Colonic mucosa (tissue), 4 donors: ENCODE data around the gene CST11. TPM values are rescaled to one million over a fixed set of nuclear protein-coding genes. Genes with fewer than 3 reads are reported as not detected.

ENCODE experiments used
- DNase-seq: peaks from one replicate; pipeline ENCODE4 v3.0.0-alpha.2; 2020
- H3K27ac ChIP-seq: fragments of 200-600 bp; one replicate; pipeline ENCODE4 v1.8.0; 2021
- H3K27me3 ChIP-seq: fragments of 200-600 bp; one replicate; pipeline ENCODE4 v1.8.0; 2021
- H3K36me3 ChIP-seq: fragments of 200-600 bp; one replicate; pipeline ENCODE4 v1.8.0; 2021
- H3K4me1 ChIP-seq: fragments of 200-600 bp; one replicate; pipeline ENCODE4 v1.8.0; 2021; ENCODE audit warnings: mild to moderate bottlenecking
- H3K4me3 ChIP-seq: fragments of 200-600 bp; one replicate; pipeline ENCODE4 v1.8.0; 2021
- H3K9ac ChIP-seq, 2 donors: one replicate each; pipeline ENCODE4 v1.7.0; 2013; ENCODE audit warnings: control low read depth in 2 of 2, low read depth in 2 of 2, low read length in 2 of 2
- H3K9me3 ChIP-seq: fragments of 200-600 bp; one replicate; pipeline ENCODE4 v1.8.0; 2021
- CTCF ChIP-seq: fragments of 200-600 bp; IDR thresholded peaks from one replicate; pipeline ENCODE4 v1.8.0; 2022; ENCODE audit warnings: antibody characterized with exemption, mild to moderate bottlenecking
- intact Hi-C: fragments of 100-400 bp; cut with DNase I; formaldehyde crosslinking; loops from one replicate; pipeline ENCODE4 v1.14.1; 2022
- total RNA-seq, 2 donors: library from RNA; stranded (reverse); fragmentation: NEBNext Ultra II Directional in 1 of 2; extraction: Animal tissue kit (Norgen Biotek cat#: 25700) in 1 of 2; gene quantifications; one replicate each; pipeline ENCODE4 v1.2.1, GENCODE V29; 2021
- donor health status: healthy.
- donor health status: DM: no; HTN: no; CAD: no.
- donor health status: DM: no; HTN: no; CAD: no.

CST11 gene
- total RNA-seq, 2 donors from 2014 or later, result not detected

DNA sequence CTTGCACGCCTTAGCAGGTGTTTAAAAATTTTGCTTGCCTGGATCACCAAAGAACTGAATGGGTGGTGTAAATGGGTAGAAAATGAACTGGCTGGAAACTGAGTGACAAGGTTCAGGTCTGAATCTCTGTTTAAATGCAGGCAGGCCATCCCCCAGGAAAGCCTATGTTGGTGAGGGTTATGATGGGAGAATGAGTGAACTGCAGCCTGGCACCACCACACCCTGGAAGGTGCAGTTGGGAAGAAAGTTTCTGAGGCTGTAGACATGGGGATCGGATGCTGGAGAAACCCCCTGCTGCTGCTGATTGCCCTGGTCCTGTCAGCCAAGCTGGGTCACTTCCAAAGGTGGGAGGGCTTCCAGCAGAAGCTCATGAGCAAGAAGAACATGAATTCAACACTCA, 12.7 kb downstream of the CST11 start:
- Histone ChIP-seq H3K4me1 (no peaks in the 10 kb centered on the region), H3K27ac (no peak overlapping the region), H3K9me3 (no peaks in the 10 kb centered on the region), H3K4me3 (no peak overlapping the region), H3K9ac (no peak overlapping the region), H3K27me3 (no peaks in the 10 kb centered on the region), H3K36me3 (no peaks in the 10 kb centered on the region)
- intact Hi-C loops, result loop anchor here (5.0 kb wide), 1 partner anchor 167 kb away; the partner anchor contains the start of gene CST9
- no peak for TF ChIP-seq CTCF
- no peak for DNase-seq

- TF ChIP-seq CTCF, result no peak
- Histone ChIP-seq H3K4me3 (no peak overlapping the region), H3K27ac (no peak overlapping the region), H3K9me3 (no peaks in the 10 kb centered on the region), H3K9ac (no peak overlapping the region), H3K27me3 (no peaks in the 10 kb centered on the region), H3K36me3 (no peaks in the 10 kb centered on the region), H3K4me1 (no peaks in the 10 kb centered on the region)
- DNase-seq, result no peak
- intact Hi-C loops, result no loop called here
These were observed 14.0 kb downstream of the CST11 start for GRCh38 chr20:23438661-23439060.

DNA sequence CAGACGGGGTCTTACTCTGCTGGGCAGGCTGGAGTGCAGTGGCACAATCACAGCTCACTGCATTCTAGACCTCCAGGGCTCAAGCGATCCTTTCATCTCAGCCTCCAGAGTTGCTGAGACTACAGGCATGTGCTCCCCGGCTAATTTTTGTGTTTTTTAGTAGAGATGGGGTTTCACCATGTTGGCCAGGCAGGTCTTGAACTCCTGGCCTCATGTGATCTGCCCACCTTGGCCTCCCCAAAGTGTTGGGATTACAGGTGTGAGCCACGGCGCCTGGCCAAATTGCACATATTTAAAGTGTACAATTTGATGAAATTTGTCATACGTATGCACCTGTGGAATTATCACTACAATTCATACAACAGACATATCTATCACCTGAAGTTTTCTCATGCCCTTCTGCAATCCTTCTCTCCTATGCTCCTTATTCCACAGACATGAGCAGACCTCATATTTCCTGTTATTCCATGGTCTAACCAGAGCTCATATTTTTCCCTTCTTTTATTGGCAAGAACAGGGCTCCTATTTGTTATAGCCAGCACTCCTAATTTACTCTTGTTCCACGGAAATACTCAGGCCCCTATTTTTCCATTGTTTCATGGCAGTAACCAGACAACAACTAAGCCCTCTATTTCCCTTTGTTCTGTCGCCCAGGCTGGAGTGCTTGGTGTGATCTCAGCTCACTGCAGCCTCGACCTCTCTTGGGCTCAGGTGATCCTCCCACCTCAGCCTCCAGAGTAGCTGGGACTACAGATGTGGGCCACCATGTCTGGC, 15.4 kb downstream of the CST11 start:
- intact Hi-C loops, result no loop called here
- H3K27me3 ChIP-seq, result no peaks in the 10 kb centered on the region
- no peak overlapping the region for H3K27ac ChIP-seq
- no peak for DNase-seq
- H3K4me1 ChIP-seq, result no peaks in the 10 kb centered on the region
- H3K9ac ChIP-seq, result no peak overlapping the region
- H3K4me3 ChIP-seq, result no peak overlapping the region
- TF ChIP-seq CTCF, result no peak
- no peaks in the 10 kb centered on the region for H3K9me3 ChIP-seq
- no peaks in the 10 kb centered on the region for H3K36me3 ChIP-seq

DNA sequence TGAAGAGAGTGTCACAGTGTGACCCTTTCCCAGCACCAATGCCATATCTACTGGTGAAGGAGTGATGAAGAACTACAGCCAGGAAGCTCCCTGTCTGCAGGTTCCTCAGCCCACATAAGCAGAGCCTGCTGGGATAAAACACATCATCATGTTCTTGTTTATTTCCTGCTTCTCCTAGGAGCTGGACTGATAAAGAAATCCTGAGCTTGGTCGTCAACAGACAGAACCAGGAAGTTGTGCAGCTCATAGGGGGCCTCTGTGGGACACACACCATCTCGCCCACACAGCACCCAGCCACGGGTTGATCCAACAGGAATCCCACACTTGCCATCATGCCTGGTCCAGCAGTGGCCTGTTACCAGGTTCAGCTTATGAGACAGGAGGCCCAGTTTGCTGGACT, 16.0 kb downstream of the CST11 start:
- Histone ChIP-seq H3K4me3 (no peak overlapping the region), H3K27ac (no peak overlapping the region), H3K27me3 (no peaks in the 10 kb centered on the region), H3K36me3 (no peaks in the 10 kb centered on the region), H3K9me3 (no peaks in the 10 kb centered on the region), H3K4me1 (no peaks in the 10 kb centered on the region), H3K9ac (no peak overlapping the region)
- no peak for TF ChIP-seq CTCF
- no peak for DNase-seq
- intact Hi-C loops, result no loop called here

GRCh38 chr20:23435626-23436539, 16.8 kb downstream of the CST11 start:
- no peak for TF ChIP-seq CTCF
- Histone ChIP-seq H3K36me3 (no peaks in the 10 kb centered on the region), H3K27ac (no peak overlapping the region), H3K4me1 (no peaks in the 10 kb centered on the region), H3K4me3 (no peak overlapping the region), H3K9me3 (no peaks in the 10 kb centered on the region), H3K9ac (no peak overlapping the region), H3K27me3 (no peaks in the 10 kb centered on the region)
- intact Hi-C loops, result no loop called here
- DNase-seq, result peak; percentile 49
